SU-DHL-6 (cell line): Measurements from ENCODE around the gene SPATS1.

Experiments
- H2AFZ ChIP-seq: fragments of 200-600 bp; sonication (generic); 2 replicates; pipeline ENCODE4 v1.6.1; 2014; ENCODE audit warnings: low read depth, mild to moderate bottlenecking, moderate library complexity, mixed read lengths, antibody characterized with exemption, low read length; ENCODE audit not compliant: severe bottlenecking
- H3F3A ChIP-seq: fragments of 200-600 bp; shearing (Covaris generic); 2 replicates; pipeline ENCODE4 v1.6.0; 2016; ENCODE audit warnings: antibody characterized with exemption, mild to moderate bottlenecking; ENCODE audit not compliant: insufficient read depth
- H3K27ac ChIP-seq: fragments of 200-600 bp; sonication (generic); 2 replicates; pipeline ENCODE4 v1.5.1; 2016; ENCODE audit warnings: low read depth, mild to moderate bottlenecking, low read length, moderate library complexity, mixed read lengths
- H3K27me3 ChIP-seq: fragments of 200-600 bp; sonication (generic), shearing (Covaris generic); 2 replicates; pipeline ENCODE4 v1.6.0; 2014; ENCODE audit warnings: mild to moderate bottlenecking, low read length
- H3K36me3 ChIP-seq: fragments of 200-600 bp; sonication (generic); 2 replicates; pipeline ENCODE4 v1.6.1; 2014; ENCODE audit warnings: mild to moderate bottlenecking, low read length, mixed read lengths
- H3K4me2 ChIP-seq: fragments of 300-600, 200-600 bp; shearing (Covaris generic), sonication (generic); 2 replicates; pipeline ENCODE4 v1.6.0; 2014; ENCODE audit warnings: low read length, low read depth, mild to moderate bottlenecking; ENCODE audit not compliant: poor library complexity, severe bottlenecking
- H3K4me3 ChIP-seq: fragments of 200-600 bp; sonication (generic); 2 replicates; pipeline ENCODE4 v1.5.1; 2014; ENCODE audit warnings: antibody characterized with exemption, low read length, mild to moderate bottlenecking, mixed read lengths; ENCODE audit not compliant: insufficient read depth, poor library complexity, severe bottlenecking
- H3K79me2 ChIP-seq: fragments of 200-600 bp; sonication (generic); 2 replicates; pipeline ENCODE4 v1.6.1; 2014; ENCODE audit warnings: mild to moderate bottlenecking, low read length, moderate library complexity; ENCODE audit not compliant: insufficient read depth
- H3K9ac ChIP-seq: fragments of 200-600 bp; sonication (generic); 2 replicates; pipeline ENCODE4 v1.7.0; 2014; ENCODE audit warnings: mild to moderate bottlenecking, low read length
- H3K9me2 ChIP-seq: fragments of 200-600 bp; sonication (generic); replicated peaks from 2 replicates; pipeline ENCODE4 v1.6.1; 2014; ENCODE audit warnings: low read length; ENCODE audit not compliant: insufficient read depth
- H3K9me3 ChIP-seq: fragments of 200-600 bp; sonication (generic); 2 replicates; pipeline ENCODE4 v1.6.1; 2014; ENCODE audit warnings: low read length, mixed read lengths; ENCODE audit not compliant: insufficient read depth
- H4K20me1 ChIP-seq: fragments of 200-600 bp; sonication (generic); 2 replicates; pipeline ENCODE4 v1.6.1; 2014; ENCODE audit warnings: low read depth, mild to moderate bottlenecking, antibody characterized with exemption, low read length, moderate library complexity, mixed read lengths
- EZH2phosphoT487 ChIP-seq: fragments of 200-600 bp; sonication (generic), shearing (Covaris generic); conservative IDR thresholded peaks from 2 replicates; pipeline ENCODE4 v1.6.1; 2018; ENCODE audit warnings: mild to moderate bottlenecking, antibody characterized with exemption, low read length, moderate library complexity, mixed read lengths
- TF ChIP-seq, protein P1 (sequence below): fragments of 200-600 bp; sonication (generic); IDR thresholded peaks from one replicate; pipeline ENCODE4 v1.5.1; 2017; ENCODE audit warnings: antibody characterized with exemption, mild to moderate bottlenecking, low read length, moderate library complexity; ENCODE audit not compliant: insufficient read depth, poor library complexity, severe bottlenecking

Gene SPATS1, protein sequence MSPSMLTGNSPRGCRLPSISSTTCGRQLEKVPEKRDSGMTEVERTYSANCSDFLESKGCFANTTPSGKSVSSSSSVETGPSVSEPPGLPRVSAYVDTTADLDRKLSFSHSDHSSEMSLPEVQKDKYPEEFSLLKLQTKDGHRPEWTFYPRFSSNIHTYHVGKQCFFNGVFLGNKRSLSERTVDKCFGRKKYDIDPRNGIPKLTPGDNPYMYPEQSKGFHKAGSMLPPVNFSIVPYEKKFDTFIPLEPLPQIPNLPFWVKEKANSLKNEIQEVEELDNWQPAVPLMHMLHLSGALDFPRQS

DNA sequence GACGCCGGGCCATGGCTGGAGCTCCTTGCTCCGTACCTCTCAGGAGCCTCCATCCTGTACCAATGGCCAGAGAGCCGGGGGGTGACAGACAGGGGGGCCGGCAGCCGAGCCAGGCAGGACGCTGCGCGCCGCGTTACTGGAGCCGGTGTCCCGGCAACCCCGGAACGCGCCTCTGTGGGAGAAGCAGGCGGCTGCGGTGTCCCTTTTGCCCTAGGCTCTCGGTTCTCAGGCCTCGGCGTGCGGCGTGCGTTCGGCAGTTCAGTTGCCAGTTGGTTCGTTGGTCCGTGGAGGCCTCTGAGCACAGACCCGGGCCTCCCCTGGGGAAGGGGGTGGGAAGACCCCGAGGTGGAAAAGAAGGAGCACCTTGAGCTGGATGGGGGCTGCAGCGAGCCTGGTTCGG is at the start of gene SPATS1:
Gene SPATS1 (plus strand): TSS at position 162 of the 400 bp plus-strand sequence. CDS start 446 bp downstream, outside the sequence.
- H3K27me3 ChIP-seq, result no peaks in the 10 kb centered on the region; the same call in 1 of the 2 replicates
- no peak within 1 kb of the TSS for H3K9ac ChIP-seq
- no peak within 1 kb of the TSS for H3K27ac ChIP-seq
- H3K36me3 ChIP-seq, result no peaks in the 10 kb centered on the region
- no peaks in the 10 kb centered on the region for H3K9me3 ChIP-seq
- no peak within 1 kb of the TSS for H3K4me3 ChIP-seq
- no peaks in the 10 kb centered on the region for H3F3A ChIP-seq
- no peak within 1 kb of the TSS for H3K4me2 ChIP-seq
- H4K20me1 ChIP-seq, result no peaks in the 10 kb centered on the region
- no peaks in the 10 kb centered on the region for H3K79me2 ChIP-seq
- no peak within 1 kb of the TSS for H2AFZ ChIP-seq
- TF ChIP-seq EZH2phosphoT487, result no peak
- TF ChIP-seq, protein P1, sequence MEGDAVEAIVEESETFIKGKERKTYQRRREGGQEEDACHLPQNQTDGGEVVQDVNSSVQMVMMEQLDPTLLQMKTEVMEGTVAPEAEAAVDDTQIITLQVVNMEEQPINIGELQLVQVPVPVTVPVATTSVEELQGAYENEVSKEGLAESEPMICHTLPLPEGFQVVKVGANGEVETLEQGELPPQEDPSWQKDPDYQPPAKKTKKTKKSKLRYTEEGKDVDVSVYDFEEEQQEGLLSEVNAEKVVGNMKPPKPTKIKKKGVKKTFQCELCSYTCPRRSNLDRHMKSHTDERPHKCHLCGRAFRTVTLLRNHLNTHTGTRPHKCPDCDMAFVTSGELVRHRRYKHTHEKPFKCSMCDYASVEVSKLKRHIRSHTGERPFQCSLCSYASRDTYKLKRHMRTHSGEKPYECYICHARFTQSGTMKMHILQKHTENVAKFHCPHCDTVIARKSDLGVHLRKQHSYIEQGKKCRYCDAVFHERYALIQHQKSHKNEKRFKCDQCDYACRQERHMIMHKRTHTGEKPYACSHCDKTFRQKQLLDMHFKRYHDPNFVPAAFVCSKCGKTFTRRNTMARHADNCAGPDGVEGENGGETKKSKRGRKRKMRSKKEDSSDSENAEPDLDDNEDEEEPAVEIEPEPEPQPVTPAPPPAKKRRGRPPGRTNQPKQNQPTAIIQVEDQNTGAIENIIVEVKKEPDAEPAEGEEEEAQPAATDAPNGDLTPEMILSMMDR, result no peak
- no peaks in the 10 kb centered on the region for H3K9me2 ChIP-seq

DNA sequence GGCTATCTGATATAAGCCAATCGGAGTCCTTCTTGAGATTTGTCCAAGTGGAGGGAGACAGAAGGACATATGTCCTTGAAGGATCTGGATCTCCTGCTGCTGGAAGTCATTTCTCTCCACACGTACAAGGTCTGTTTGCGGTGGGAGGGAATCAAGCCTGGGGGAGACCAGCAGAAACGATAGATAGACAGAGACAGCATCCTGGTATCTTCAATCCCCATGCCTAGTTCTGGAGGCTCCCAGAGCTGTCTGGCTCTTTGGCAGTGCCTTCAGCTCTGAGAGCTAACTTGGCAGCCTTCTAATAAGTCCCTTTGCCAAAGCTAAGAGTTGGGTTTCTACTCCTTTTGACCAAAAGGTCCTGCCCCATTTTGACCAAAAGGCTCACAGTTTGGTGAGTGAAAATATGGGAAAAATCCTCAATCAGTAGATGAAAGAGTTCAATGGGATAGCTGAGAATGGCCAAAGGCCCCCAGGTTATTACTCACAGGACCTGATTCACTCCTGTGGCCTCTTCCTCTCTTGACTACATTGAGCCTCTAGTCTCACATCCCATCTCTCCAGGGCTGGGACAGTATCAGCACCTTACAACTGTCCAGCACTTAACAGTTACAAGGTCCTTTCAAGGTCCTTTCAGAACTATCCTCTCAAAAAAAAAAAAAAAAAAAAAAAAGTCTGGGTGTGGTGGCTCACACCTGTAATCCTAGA is 49.6 kb upstream of the SPATS1 start:
- Histone ChIP-seq H3K9ac (no peak overlapping the region), H4K20me1 (no peaks in the 10 kb centered on the region), H3K4me3 (no peak overlapping the region), H3K9me3 (no peaks in the 10 kb centered on the region), H3K79me2 (no peaks in the 10 kb centered on the region), H2AFZ (no peak overlapping the region), H3K27me3 (no peaks in the 10 kb centered on the region), H3K9me2 (no peaks in the 10 kb centered on the region), H3K27ac (no peak overlapping the region), H3F3A (no peaks in the 10 kb centered on the region), H3K36me3 (no peaks in the 10 kb centered on the region), H3K4me2 (no peak overlapping the region)
- TF ChIP-seq EZH2phosphoT487, result no peak
- TF ChIP-seq, protein P1, result no peak

DNA sequence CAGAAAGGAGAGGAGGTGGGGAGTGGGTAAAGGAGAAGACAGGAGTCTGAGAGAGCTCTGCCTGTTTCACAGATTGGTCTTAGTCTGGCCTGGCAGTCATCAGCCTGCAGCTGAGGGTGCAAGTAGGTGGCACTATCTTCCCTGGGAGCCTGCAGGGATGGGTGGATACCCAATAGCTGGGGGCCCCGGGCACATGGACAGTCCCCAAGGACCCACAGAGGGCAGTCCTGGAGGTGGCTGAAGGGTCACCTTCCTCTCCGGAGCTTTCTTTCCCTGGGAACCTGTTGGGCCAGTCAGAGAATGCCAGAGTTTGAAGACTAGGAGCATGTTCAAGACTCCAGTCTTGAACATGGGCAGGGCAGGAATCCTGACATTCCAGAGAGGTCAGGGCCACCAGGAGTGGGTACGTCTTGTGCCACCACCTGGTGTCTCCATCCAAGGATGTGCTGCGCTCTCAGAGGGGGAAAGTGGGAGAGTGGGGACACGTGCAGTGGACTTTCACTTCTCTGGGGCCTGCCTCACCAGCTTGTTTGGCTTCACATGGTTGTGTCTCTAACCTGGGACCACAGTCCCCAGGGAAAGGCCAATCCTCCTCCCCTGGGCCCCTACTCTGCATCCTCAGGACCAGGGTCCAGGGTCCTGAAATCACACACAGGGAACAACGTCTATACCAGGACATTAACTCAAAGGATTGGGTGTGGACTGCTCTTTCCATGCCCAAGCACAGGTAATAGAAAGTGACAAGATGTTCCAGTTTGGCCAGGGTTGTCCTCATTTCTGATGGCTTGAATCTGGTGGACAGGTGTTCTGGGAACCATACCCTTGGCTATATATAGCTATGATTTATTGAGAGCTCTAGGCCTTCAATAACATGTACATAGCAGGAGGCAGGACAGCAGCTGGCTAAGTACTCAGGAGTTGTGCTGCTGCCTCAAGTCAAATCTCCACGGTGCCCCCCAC is 47.3 kb upstream of the SPATS1 start:
- H3K27me3 ChIP-seq, result no peaks in the 10 kb centered on the region
- no peak for TF ChIP-seq EZH2phosphoT487
- TF ChIP-seq, protein P1, result no peak
- no peaks in the 10 kb centered on the region for H4K20me1 ChIP-seq

More for the DNA sequence above, 47.3 kb upstream of the SPATS1 start:
- Histone ChIP-seq H2AFZ (no peak overlapping the region), H3K4me2 (no peak overlapping the region), H3K4me3 (no peak overlapping the region), H3K9ac (no peak overlapping the region), H3K36me3 (no peaks in the 10 kb centered on the region), H3K79me2 (no peaks in the 10 kb centered on the region), H3F3A (no peaks in the 10 kb centered on the region), H3K9me3 (no peaks in the 10 kb centered on the region), H3K27ac (no peak overlapping the region), H3K9me2 (no peaks in the 10 kb centered on the region)
